Activated naive CD4-positive, alpha-beta T cell treated with anti-CD3 and anti-CD28 coated beads for 36 hours (primary cell): ENCODE data around the gene PDS5B. TPM values are rescaled to one million over a fixed set of nuclear protein-coding genes. Genes with fewer than 3 reads are reported as not detected.

Experiments
- CTCF ChIA-PET: fragments of 350-600 bp; sonication (Branson Sonifier 250); formaldehyde crosslinking; loops from one replicate; lab custom pipeline; 2021; ENCODE audit warnings: antibody characterized with exemption; lab: Charles Lee
- DNase-seq: peaks from one replicate; pipeline ENCODE4 v3.0.0-alpha.2; 2020
- H3K27ac Mint-ChIP-seq: one replicate; pipeline ENCODE4 v1.8.0; 2021; ENCODE audit warnings: mild to moderate bottlenecking, mixed read lengths
- H3K27me3 Mint-ChIP-seq: one replicate; pipeline ENCODE4 v1.8.0; 2021; ENCODE audit warnings: low read depth, mixed read lengths
- H3K36me3 Mint-ChIP-seq: one replicate; pipeline ENCODE4 v1.8.0; 2021; ENCODE audit warnings: low read depth, mixed read lengths
- H3K4me1 Mint-ChIP-seq: one replicate; pipeline ENCODE4 v1.8.0; 2021; ENCODE audit warnings: low read depth, mixed read lengths
- H3K4me3 Mint-ChIP-seq: one replicate; pipeline ENCODE4 v1.8.0; 2021; ENCODE audit warnings: mild to moderate bottlenecking, moderate library complexity, mixed read lengths
- H3K9me3 Mint-ChIP-seq: one replicate; pipeline ENCODE4 v1.8.0; 2021; ENCODE audit warnings: mixed read lengths
- intact Hi-C: fragments of 100-400 bp; cut with micrococcal nuclease; formaldehyde crosslinking; loops from one replicate; pipeline ENCODE4 v1.15.1; 2023
- total RNA-seq, 2 experiments: library from RNA; stranded (reverse); gene quantifications; one replicate each; pipeline ENCODE4 v1.2.3, GENCODE V29; 2021

The PDS5B gene
- total RNA-seq, 2 experiments from 2014 or later = 48.0 to 51.6 TPM

GRCh38 chr13:32629313-32629712, 43.1 kb downstream of the PDS5B start:
- no peak for DNase-seq
- CTCF ChIA-PET = interaction anchor here (0.6 kb wide), 1 partner anchor 21 kb away, joined by 3 read pairs; no protein-coding TSS in a partner anchor
- Mint-ChIP-seq H3K9me3 (no peaks in the 10 kb centered on the region), H3K27ac (no peak overlapping the region), H3K27me3 (no peaks in the 10 kb centered on the region), H3K4me3 (no peak overlapping the region), H3K4me1 (peaks cover 42% of the 10 kb centered on the region), H3K36me3 (peaks cover 10% of the 10 kb centered on the region)
- intact Hi-C loops = no loop called here

DNA sequence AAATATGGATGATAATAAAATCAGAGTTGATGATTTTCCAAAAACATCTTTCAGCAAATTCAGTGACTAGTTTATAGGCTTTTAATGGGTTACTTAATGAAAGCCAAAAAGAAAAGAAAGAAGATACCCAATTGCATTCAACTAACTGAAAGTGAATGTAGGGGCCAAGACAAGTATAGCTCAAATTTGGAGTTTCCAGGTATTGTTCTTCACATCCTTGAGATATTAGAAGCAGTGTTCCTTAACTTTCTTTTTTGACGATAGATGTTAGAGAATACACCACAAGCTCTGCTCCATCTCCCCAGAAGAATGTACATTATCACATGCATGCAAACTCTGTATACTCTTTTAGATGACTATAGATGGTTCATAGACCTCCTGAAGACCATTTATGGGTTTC, 43.6 kb downstream of the PDS5B start:
- H3K36me3 Mint-ChIP-seq = peaks cover 10% of the 10 kb centered on the region
- CTCF ChIA-PET = interaction anchor here (0.6 kb wide), 1 partner anchor 20 kb away, joined by 3 read pairs; no protein-coding TSS in a partner anchor
- no peak overlapping the region for H3K27ac Mint-ChIP-seq
- H3K4me3 Mint-ChIP-seq = no peak overlapping the region
- H3K4me1 Mint-ChIP-seq = peaks cover 36% of the 10 kb centered on the region
- no peaks in the 10 kb centered on the region for H3K27me3 Mint-ChIP-seq
- intact Hi-C loops = no loop called here
- DNase-seq = no peak
- H3K9me3 Mint-ChIP-seq = no peaks in the 10 kb centered on the region

DNA sequence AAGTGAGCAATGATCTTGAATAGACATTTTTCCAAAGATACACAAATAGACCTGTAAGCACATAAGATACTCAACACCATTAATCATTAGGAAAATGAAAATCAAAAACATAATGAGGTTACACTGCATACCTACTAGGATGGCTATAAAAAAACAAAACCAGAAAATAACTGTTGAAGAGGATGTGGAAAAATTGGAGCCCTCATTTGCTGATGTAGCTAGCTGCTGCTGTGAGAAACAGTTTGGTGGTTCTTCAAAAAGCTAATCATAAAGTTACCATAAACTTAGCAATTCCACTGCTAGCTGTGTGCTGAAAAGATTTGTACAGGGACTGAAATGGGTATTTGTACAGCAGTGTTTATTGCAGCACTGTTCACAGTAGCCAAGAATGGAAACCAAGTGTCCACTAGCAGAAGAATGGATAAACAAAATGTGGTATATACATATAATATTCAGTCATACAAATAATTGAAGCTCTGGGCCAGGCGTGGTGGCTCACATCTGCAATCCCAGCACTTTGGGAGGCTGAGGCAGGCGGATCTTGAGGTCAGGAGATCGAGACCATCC, 46.2 kb downstream of the PDS5B start:
- no peaks in the 10 kb centered on the region for H3K9me3 Mint-ChIP-seq
- H3K27me3 Mint-ChIP-seq = no peaks in the 10 kb centered on the region
- CTCF ChIA-PET = interaction anchor here (0.7 to 1.4 kb wide), 5 partner anchors 10 to 52 kb away, joined by 3 to 6 read pairs (median 5); no protein-coding TSS in a partner anchor
- no peak overlapping the region for H3K27ac Mint-ChIP-seq
- H3K36me3 Mint-ChIP-seq = peaks cover 8% of the 10 kb centered on the region
- peaks cover 19% of the 10 kb centered on the region for H3K4me1 Mint-ChIP-seq
- intact Hi-C loops = no loop called here
- no peak for DNase-seq
- no peak overlapping the region for H3K4me3 Mint-ChIP-seq

DNA sequence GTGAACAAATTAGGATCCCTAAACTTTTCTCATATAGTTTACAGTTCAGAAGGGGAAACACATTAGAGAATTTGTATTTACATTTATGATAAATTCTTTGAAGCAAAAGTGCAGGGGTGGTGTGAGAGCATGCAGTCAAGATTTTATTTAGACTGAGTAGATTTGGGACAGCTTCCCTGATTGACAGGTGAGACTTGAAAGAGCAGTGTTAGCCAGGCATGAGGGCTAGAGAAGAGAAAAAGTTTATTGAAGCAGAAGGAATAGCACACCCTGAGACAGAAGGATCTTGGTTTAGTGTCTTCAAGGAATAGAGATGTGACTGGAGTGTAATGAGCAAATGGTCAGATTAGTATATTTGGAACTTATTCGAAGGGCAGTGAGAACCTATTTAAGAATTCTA, 50.5 kb downstream of the PDS5B start:
- intact Hi-C loops = loop anchor here (2.0 kb wide), 1 partner anchor 14 kb away; no protein-coding TSS in a partner anchor
- DNase-seq = no peak
- Mint-ChIP-seq H3K4me3 (no peak overlapping the region), H3K27me3 (no peaks in the 10 kb centered on the region), H3K4me1 (peaks cover 17% of the 10 kb centered on the region), H3K27ac (no peak overlapping the region), H3K36me3 (no peaks in the 10 kb centered on the region), H3K9me3 (no peaks in the 10 kb centered on the region)
- CTCF ChIA-PET = interaction anchor here (1.1 to 3.4 kb wide), 5 partner anchors 14 to 51 kb away, joined by 3 to 31 read pairs (median 8); partner anchors contain the start of gene PDS5B

- Mint-ChIP-seq H3K27me3 (no peaks in the 10 kb centered on the region), H3K36me3 (no peaks in the 10 kb centered on the region), H3K4me1 (peaks cover 30% of the 10 kb centered on the region), H3K27ac (no peak overlapping the region), H3K4me3 (no peak overlapping the region), H3K9me3 (no peaks in the 10 kb centered on the region)
- DNase-seq = no peak
- CTCF ChIA-PET = interaction anchor here (1.5 to 3.4 kb wide), 3 partner anchors 12 to 53 kb away, joined by 7 to 31 read pairs (median 20); partner anchors contain the start of gene PDS5B
- intact Hi-C loops = loop anchor here (1.0 kb wide), 2 partner anchors 52 to 103 kb away; partner anchors contain the start of gene PDS5B
These were observed 52.5 kb downstream of the PDS5B start for GRCh38 chr13:32638739-32639138.

DNA sequence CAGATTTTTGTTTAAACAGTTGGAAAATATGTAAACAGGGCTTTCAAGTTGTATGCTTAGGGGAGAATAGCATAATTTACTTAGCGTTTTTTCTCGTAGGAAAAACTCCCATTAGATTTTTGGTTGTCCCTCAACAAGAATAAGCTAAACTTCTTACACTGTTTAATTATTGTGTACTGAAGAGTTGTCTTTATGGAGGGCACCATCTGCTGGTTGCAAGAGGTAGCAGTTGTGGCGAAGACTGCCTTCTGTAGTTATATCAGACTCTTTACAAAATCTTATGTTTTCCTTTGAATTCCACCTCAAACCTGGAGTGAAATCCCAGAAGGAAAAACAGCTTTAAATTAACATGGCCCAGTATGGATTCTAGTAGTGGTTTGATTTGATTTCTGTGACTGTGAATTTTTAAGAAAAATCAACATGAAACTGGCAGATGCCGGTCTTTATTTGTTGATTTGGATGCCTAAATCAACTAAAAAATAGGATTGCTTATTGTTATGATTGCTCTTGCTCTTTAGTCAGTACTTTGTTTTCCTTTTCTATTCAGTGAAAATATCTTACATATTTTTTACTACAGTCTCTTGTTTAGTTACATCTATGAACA, 53.4 kb downstream of the PDS5B start:
- H3K4me1 Mint-ChIP-seq = peaks cover 31% of the 10 kb centered on the region
- intact Hi-C loops = loop anchor here (1.0 to 5.0 kb wide), 3 partner anchors 53 to 1083 kb away; partner anchors contain the start of gene PDS5B
- no peaks in the 10 kb centered on the region for H3K9me3 Mint-ChIP-seq
- peak; percentile 64 for DNase-seq
- CTCF ChIA-PET = interaction anchor here (0.7 to 4.7 kb wide), 12 partner anchors 9 to 591 kb away, joined by 3 to 40 read pairs (median 4); partner anchors contain the start of gene PDS5B
- H3K27me3 Mint-ChIP-seq = no peaks in the 10 kb centered on the region
- no peak overlapping the region for H3K4me3 Mint-ChIP-seq
- H3K27ac Mint-ChIP-seq = no peak overlapping the region
- no peaks in the 10 kb centered on the region for H3K36me3 Mint-ChIP-seq

DNA sequence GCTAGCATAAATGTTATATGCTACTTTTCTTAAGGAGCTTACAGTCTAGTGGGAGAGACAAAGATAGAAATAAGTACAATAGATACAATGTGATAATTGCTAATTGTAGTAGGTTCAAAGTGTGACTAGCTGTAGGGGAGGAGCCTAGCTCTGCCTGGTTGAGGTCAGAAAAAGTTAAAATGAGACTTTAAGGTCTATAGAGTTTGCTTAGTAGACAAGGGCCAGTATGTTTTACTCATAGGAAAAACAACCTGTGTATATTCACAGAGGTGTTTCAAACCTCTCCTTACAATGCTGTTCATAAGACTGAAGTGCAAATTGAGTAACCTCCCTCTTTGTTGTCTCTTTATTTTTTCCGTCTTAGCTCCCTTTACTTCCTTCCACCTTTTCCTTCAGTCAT, 56.1 kb downstream of the PDS5B start:
- Mint-ChIP-seq H3K27me3 (no peaks in the 10 kb centered on the region), H3K9me3 (no peaks in the 10 kb centered on the region), H3K36me3 (no peaks in the 10 kb centered on the region), H3K27ac (no peak overlapping the region), H3K4me1 (peaks cover 53% of the 10 kb centered on the region), H3K4me3 (no peak overlapping the region)
- intact Hi-C loops = loop anchor here (1.0 to 5.0 kb wide), 2 partner anchors 8 to 1080 kb away; no protein-coding TSS in a partner anchor
- CTCF ChIA-PET = interaction anchor here (0.5 to 4.7 kb wide), 9 partner anchors 9 to 633 kb away, joined by 3 to 40 read pairs (median 4); partner anchors contain the start of gene PDS5B
- DNase-seq = no peak

DNA sequence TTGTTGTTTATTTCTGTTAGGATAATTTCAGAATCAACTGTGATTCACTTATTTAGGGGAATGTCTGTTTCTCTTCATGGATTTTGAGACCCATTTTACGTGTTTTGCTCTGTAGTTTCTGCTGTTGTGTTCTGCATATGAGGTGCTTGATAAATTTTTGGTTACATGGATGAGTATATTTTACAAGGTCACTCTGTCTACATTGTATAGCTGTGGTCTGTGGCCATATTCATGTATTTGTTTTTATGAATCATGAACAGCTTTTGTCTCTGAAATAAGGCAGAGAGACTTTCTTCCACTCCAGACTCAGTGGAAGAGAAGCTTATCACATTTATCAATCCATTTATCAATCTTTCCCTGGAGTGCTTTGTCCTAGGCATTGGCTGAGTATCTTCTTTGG, 56.6 kb downstream of the PDS5B start:
- CTCF ChIA-PET = interaction anchor here (0.9 to 4.7 kb wide), 7 partner anchors 8 to 61 kb away, joined by 3 to 40 read pairs (median 5); partner anchors contain the start of gene PDS5B
- no peaks in the 10 kb centered on the region for H3K9me3 Mint-ChIP-seq
- peaks cover 56% of the 10 kb centered on the region for H3K4me1 Mint-ChIP-seq
- no peak overlapping the region for H3K4me3 Mint-ChIP-seq
- H3K36me3 Mint-ChIP-seq = no peaks in the 10 kb centered on the region
- no peaks in the 10 kb centered on the region for H3K27me3 Mint-ChIP-seq
- intact Hi-C loops = loop anchor here (1.0 to 5.0 kb wide), 2 partner anchors 7 to 1079 kb away; no protein-coding TSS in a partner anchor
- H3K27ac Mint-ChIP-seq = no peak overlapping the region
- DNase-seq = no peak

GRCh38 chr13:32645854-32646253, 59.6 kb downstream of the PDS5B start:
- Mint-ChIP-seq H3K4me3 (no peak overlapping the region), H3K4me1 (peaks cover 68% of the 10 kb centered on the region), H3K36me3 (no peaks in the 10 kb centered on the region), H3K9me3 (no peaks in the 10 kb centered on the region), H3K27ac (no peak overlapping the region), H3K27me3 (no peaks in the 10 kb centered on the region)
- peak; percentile 23 for DNase-seq
- intact Hi-C loops = no loop called here
- CTCF ChIA-PET = interaction anchor here (0.6 to 1.7 kb wide), 5 partner anchors 22 to 663 kb away, joined by 3 to 9 read pairs (median 4); partner anchors contain the start of gene PDS5B

DNA sequence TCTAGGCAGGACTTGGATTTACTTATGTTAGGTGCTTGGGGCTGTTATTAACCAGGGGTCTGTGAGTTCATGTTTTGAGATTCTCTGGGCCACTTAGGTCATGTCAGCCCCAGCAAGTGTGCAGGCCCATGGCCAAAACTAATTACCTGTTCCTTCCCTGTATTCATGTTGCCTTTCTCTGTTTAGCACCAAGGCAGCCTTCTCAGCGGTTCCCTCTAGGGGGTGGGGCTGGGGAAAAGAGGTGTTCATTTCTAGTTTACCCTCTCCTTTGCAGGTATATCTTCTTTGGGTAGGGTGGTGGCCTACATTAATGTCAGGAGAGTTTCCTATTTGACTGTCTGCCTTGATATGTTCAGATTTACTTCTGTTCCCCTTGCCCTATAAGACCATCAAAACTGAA, 61.7 kb downstream of the PDS5B start:
- Mint-ChIP-seq H3K27ac (no peak overlapping the region), H3K4me1 (peaks cover 54% of the 10 kb centered on the region), H3K4me3 (no peak overlapping the region), H3K9me3 (no peaks in the 10 kb centered on the region), H3K36me3 (peaks cover 3% of the 10 kb centered on the region), H3K27me3 (no peaks in the 10 kb centered on the region)
- no peak for DNase-seq
- intact Hi-C loops = loop anchor here (2.0 kb wide), 1 partner anchor 21 kb away; no protein-coding TSS in a partner anchor
- CTCF ChIA-PET = interaction anchor here (0.8 to 1.6 kb wide), 3 partner anchors 59 to 65 kb away, joined by 3 read pairs; no protein-coding TSS in a partner anchor

DNA sequence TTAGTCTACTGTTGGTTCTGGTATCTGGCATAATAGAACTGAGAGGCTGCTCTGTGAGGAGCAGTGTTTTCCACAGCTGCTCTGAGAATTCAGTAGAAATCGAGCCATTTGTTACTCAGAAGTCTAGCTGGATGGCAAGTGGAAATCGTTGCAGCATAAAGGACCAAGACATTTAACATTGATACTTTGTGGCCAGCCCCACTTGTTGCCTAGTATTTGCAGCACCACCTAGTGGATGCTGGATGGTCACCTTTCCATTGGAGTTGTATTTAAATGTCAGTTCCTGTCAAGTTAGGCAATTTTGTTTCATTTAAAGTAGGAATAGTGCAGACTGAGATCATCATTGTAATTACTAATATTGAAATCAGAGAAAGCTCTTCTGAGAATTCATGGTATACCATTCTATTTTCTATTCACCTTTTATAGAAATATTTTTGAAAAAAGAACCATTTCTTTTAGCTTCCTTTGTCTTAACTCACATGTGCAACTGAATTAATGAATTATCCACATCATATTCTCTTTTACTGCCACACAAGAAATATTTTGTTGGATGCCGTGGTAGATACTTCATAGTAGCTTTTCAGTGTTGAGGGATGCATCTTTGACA, 64.6 kb downstream of the PDS5B start:
- H3K9me3 Mint-ChIP-seq = peaks cover 3% of the 10 kb centered on the region
- no peak overlapping the region for H3K4me3 Mint-ChIP-seq
- CTCF ChIA-PET = interaction anchor here (0.6 to 3.1 kb wide), 33 partner anchors 8 to 1199 kb away, joined by 3 to 40 read pairs (median 6); partner anchors contain the start of genes N4BP2L2 and PDS5B
- no peaks in the 10 kb centered on the region for H3K27me3 Mint-ChIP-seq
- peaks cover 39% of the 10 kb centered on the region for H3K4me1 Mint-ChIP-seq
- intact Hi-C loops = loop anchor here (1.0 to 5.0 kb wide), 11 partner anchors 9 to 892 kb away; partner anchors contain the start of genes BRCA2, KL, N4BP2L1 and N4BP2L2
- DNase-seq = peak; percentile 79
- peaks cover 23% of the 10 kb centered on the region for H3K36me3 Mint-ChIP-seq
- H3K27ac Mint-ChIP-seq = peak overlapping the region; percentile 12
